Panc1 (cell line): Measurements from ENCODE around the gene TMEM203. TPM values are rescaled to one million over a fixed set of nuclear protein-coding genes. Genes with fewer than 3 reads are reported as not detected.

Source experiments
- ATAC-seq: fragments of 200-7000 bp; cut with Tn5 transposase; 2 replicates; pipeline ENCODE4 v1.9.1; 2020; ENCODE audit warnings: mild to moderate bottlenecking, moderate library complexity
- BruUV-seq: library from RNA; stranded (reverse); fragments of 400-500 nt; replicated peaks from 2 replicates; lab custom pipeline; 2021; lab: Mats Ljungman, UMichigan
- CTCF ChIA-PET: fragments of 300-600 bp; sonication (Branson Sonifier 250); formaldehyde crosslinking; loops from one replicate; lab custom pipeline; 2022; ENCODE audit warnings: antibody characterized with exemption; lab: Charles Lee
- POLR2A ChIA-PET: fragments of 300-600 bp; sonication (Branson Sonifier 250); formaldehyde crosslinking; loops from one replicate; lab custom pipeline; 2022; ENCODE audit warnings: antibody characterized with exemption; lab: Charles Lee
- DNase-seq: peaks from one replicate; pipeline ENCODE4 v3.0.0-alpha.2; 2010; ENCODE audit warnings: low read depth, low spot score
- H3K27ac ChIP-seq: 2 replicates; pipeline ENCODE4 v1.5.1; 2011; ENCODE audit warnings: mild to moderate bottlenecking, low read length, inconsistent platforms
- H3K27me3 ChIP-seq: fragments of 200-500 bp; sonication (Bioruptor generic); 2 replicates; pipeline ENCODE4 v1.6.0; 2014; ENCODE audit warnings: low read length, inconsistent platforms; ENCODE audit not compliant: control insufficient read depth, insufficient read depth
- H3K36me3 ChIP-seq: fragments of 200-500 bp; sonication (Bioruptor generic); 2 replicates; pipeline ENCODE4 v1.5.1; 2014; ENCODE audit warnings: inconsistent platforms, mild to moderate bottlenecking, low read length, moderate library complexity; ENCODE audit not compliant: control insufficient read depth, insufficient read depth
- H3K4me1 ChIP-seq: 2 replicates; pipeline ENCODE4 v1.5.1; 2011; ENCODE audit warnings: inconsistent platforms, mild to moderate bottlenecking, low read length, moderate library complexity; ENCODE audit not compliant: control insufficient read depth, insufficient read depth
- H3K4me3 ChIP-seq, 2 experiments: 2 replicates each; pipeline ENCODE4 v1.5.1; 2011 to 2012; ENCODE audit warnings: low read depth in 2 of 2, low read length in 2 of 2, mild to moderate bottlenecking in 2 of 2, inconsistent platforms in 1 of 2, moderate library complexity in 1 of 2
- H3K9me3 ChIP-seq: fragments of 200-500 bp; sonication (Bioruptor generic); 2 replicates; pipeline ENCODE4 v1.5.1; 2014; ENCODE audit warnings: low read depth, mild to moderate bottlenecking, inconsistent platforms, low read length, moderate library complexity; ENCODE audit not compliant: control insufficient read depth, insufficient read depth
- POLR2AphosphoS5 ChIP-seq: IDR thresholded peaks from 2 replicates; pipeline ENCODE4 v1.6.1; 2012; ENCODE audit warnings: mild to moderate bottlenecking, low read depth, low read length, moderate library complexity
- SIN3A ChIP-seq: IDR thresholded peaks from 2 replicates; pipeline ENCODE4 v1.6.1; 2012; ENCODE audit warnings: low read depth, mild to moderate bottlenecking, low read length, moderate library complexity, borderline replicate concordance; ENCODE audit not compliant: insufficient read depth
- TCF7L2 ChIP-seq: IDR thresholded peaks from 2 replicates; pipeline ENCODE4 v1.6.1; 2011; ENCODE audit warnings: mild to moderate bottlenecking, low read depth, low read length, inconsistent platforms
- in situ Hi-C: cut with HindIII; loops from 2 replicates; pipeline ENCODE4 v1.10.0; 2016; ENCODE audit warnings: low sequenced_read_pairs, low pct_unique_long_range_greater_than_20kb
- intact Hi-C: fragments of 100-400 bp; cut with micrococcal nuclease; formaldehyde crosslinking; loops from one replicate; pipeline ENCODE4 v1.10.0; 2022; ENCODE audit not compliant: unreplicated experiment
- total RNA-seq: library from RNA; stranded (reverse); gene quantifications from one replicate; pipeline ENCODE4 v1.2.1, GENCODE V29; 2021; ENCODE audit not compliant: unreplicated experiment
- TF ChIP-seq, protein P1 (sequence below): fragments of 450-650 bp; IDR thresholded peaks from 2 replicates; pipeline ENCODE4 v1.5.1; 2017; ENCODE audit warnings: mild to moderate bottlenecking
- TF ChIP-seq, protein P2 (sequence below), 2 experiments: IDR thresholded peaks; 2 replicates each; pipeline ENCODE4 v1.6.1; 2011 to 2012; ENCODE audit warnings: low read depth in 2 of 2, control low read depth in 1 of 2, low read length in 1 of 2, mild to moderate bottlenecking in 1 of 2, moderate library complexity in 1 of 2; ENCODE audit not compliant: insufficient read depth in 1 of 2

The TMEM203 gene
- total RNA-seq, 1 experiment from 2014 or later, result 25.4 TPM

- Histone ChIP-seq H3K36me3 (no peaks in the 10 kb centered on the region), H3K4me1 (no peaks in the 10 kb centered on the region), H3K27ac (no peak overlapping the region), H3K9me3 (no peaks in the 10 kb centered on the region), H3K27me3 (no peaks in the 10 kb centered on the region), H3K4me3 (no peak overlapping the region)
- no TSS peak for BruUV-seq
- DNase-seq (no peak), ATAC-seq (no peak)
- intact Hi-C loops (no loop called here), in situ Hi-C loops (no loop called here)
- ChIA-PET POLR2A (no interaction called here), CTCF (no interaction called here)
- TF ChIP-seq SIN3A (no peak), TCF7L2 (no peak), POLR2AphosphoS5 (no peak)
- TF ChIP-seq, protein P1, sequence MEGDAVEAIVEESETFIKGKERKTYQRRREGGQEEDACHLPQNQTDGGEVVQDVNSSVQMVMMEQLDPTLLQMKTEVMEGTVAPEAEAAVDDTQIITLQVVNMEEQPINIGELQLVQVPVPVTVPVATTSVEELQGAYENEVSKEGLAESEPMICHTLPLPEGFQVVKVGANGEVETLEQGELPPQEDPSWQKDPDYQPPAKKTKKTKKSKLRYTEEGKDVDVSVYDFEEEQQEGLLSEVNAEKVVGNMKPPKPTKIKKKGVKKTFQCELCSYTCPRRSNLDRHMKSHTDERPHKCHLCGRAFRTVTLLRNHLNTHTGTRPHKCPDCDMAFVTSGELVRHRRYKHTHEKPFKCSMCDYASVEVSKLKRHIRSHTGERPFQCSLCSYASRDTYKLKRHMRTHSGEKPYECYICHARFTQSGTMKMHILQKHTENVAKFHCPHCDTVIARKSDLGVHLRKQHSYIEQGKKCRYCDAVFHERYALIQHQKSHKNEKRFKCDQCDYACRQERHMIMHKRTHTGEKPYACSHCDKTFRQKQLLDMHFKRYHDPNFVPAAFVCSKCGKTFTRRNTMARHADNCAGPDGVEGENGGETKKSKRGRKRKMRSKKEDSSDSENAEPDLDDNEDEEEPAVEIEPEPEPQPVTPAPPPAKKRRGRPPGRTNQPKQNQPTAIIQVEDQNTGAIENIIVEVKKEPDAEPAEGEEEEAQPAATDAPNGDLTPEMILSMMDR, result no peak
- TF ChIP-seq, protein P2, sequence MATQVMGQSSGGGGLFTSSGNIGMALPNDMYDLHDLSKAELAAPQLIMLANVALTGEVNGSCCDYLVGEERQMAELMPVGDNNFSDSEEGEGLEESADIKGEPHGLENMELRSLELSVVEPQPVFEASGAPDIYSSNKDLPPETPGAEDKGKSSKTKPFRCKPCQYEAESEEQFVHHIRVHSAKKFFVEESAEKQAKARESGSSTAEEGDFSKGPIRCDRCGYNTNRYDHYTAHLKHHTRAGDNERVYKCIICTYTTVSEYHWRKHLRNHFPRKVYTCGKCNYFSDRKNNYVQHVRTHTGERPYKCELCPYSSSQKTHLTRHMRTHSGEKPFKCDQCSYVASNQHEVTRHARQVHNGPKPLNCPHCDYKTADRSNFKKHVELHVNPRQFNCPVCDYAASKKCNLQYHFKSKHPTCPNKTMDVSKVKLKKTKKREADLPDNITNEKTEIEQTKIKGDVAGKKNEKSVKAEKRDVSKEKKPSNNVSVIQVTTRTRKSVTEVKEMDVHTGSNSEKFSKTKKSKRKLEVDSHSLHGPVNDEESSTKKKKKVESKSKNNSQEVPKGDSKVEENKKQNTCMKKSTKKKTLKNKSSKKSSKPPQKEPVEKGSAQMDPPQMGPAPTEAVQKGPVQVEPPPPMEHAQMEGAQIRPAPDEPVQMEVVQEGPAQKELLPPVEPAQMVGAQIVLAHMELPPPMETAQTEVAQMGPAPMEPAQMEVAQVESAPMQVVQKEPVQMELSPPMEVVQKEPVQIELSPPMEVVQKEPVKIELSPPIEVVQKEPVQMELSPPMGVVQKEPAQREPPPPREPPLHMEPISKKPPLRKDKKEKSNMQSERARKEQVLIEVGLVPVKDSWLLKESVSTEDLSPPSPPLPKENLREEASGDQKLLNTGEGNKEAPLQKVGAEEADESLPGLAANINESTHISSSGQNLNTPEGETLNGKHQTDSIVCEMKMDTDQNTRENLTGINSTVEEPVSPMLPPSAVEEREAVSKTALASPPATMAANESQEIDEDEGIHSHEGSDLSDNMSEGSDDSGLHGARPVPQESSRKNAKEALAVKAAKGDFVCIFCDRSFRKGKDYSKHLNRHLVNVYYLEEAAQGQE (IDR thresholded peaks at IDR 0.05; ENCODE audit: insufficient read depth in 1 of 2, low read depth in 2 of 2, low read length in 1 of 2), result no peak
These were observed 25.7 kb downstream of the TMEM203 start for GRCh38 chr9:137179761-137180160.

- no peak for DNase-seq
- Histone ChIP-seq H3K36me3 (no peaks in the 10 kb centered on the region), H3K4me3 (no peak overlapping the region), H3K27me3 (no peaks in the 10 kb centered on the region), H3K4me1 (no peaks in the 10 kb centered on the region), H3K27ac (no peak overlapping the region), H3K9me3 (no peaks in the 10 kb centered on the region)
- intact Hi-C loops (no loop called here), in situ Hi-C loops (no loop called here)
- POLR2A ChIA-PET, result no interaction called here
- no TSS peak for BruUV-seq
- ATAC-seq, result no peak
- no peak for TF ChIP-seq TCF7L2
- no peak for TF ChIP-seq POLR2AphosphoS5
- TF ChIP-seq, protein P1, result no peak
- CTCF ChIA-PET, result no interaction called here
These were observed 26.4 kb downstream of the TMEM203 start for GRCh38 chr9:137178939-137179630.
